ENCODE measurements around the gene NAP1L4. TPM values are rescaled to one million over a fixed set of nuclear protein-coding genes. Genes with fewer than 3 reads are reported as not detected.

The NAP1L4 gene
- total RNA-seq, 1 donor, result 121 TPM

DNA sequence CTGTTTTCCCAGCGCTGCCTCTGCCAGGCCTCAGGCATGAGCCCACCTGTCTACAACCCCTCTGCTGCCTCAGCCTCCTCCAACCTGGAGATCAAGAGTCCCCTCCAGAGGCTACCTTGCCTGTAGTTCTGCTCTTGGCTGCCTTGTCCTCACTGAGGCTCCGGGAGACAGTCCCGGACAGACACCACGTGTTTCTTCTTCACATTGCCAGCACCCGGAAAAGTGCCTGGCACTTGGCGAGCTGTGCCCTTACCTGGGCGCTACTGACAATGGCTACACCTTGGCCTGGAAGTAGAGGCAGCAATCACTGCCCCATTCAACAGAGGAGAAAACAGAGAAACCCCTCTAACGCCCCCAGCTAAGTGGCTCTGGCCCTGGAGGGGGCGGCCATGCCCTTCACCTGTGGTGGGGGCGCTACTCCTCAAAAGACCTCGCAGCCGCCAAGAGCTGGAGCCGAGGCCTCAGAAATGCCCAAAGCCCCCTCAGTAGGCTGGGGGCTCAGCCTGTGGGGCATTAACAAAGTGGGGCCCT, 3.0 kb upstream of the NAP1L4 start:
- DNase-seq (ENCODE audit: low read depth), result no peak
- TF ChIP-seq, protein P1, sequence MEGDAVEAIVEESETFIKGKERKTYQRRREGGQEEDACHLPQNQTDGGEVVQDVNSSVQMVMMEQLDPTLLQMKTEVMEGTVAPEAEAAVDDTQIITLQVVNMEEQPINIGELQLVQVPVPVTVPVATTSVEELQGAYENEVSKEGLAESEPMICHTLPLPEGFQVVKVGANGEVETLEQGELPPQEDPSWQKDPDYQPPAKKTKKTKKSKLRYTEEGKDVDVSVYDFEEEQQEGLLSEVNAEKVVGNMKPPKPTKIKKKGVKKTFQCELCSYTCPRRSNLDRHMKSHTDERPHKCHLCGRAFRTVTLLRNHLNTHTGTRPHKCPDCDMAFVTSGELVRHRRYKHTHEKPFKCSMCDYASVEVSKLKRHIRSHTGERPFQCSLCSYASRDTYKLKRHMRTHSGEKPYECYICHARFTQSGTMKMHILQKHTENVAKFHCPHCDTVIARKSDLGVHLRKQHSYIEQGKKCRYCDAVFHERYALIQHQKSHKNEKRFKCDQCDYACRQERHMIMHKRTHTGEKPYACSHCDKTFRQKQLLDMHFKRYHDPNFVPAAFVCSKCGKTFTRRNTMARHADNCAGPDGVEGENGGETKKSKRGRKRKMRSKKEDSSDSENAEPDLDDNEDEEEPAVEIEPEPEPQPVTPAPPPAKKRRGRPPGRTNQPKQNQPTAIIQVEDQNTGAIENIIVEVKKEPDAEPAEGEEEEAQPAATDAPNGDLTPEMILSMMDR (IDR thresholded peaks at IDR 0.05; ENCODE audit: insufficient read depth, low read depth, low read length), result no peak

DNA sequence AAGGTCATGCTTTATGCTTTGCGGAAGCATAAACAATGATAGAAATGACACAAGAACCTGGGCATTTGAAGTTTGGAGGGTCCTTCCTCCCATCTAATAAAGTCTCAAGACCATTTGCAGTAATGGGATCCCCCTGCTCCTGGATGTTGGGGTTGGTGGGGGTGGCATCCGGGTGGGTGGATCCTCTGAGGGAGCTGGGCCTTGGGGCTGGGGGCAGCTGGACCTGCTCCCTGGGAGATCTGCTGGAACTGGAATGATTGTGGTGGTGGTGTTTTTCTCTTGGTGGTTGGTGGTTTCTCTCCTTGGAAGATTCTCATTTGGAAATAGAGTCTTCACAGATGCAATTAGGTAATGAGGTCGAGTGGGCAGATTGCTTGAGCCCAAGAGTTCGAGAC, 2.2 kb upstream of the NAP1L4 start:
- no peak overlapping the region for H3K4me3 ChIP-seq (ENCODE audit: low read depth, low read length)
- TF ChIP-seq, protein P1 (IDR thresholded peaks at IDR 0.05; ENCODE audit: insufficient read depth, low read depth, low read length), result no peak
- no peak for DNase-seq (ENCODE audit: low read depth)

More for the DNA sequence above, 3.0 kb upstream of the NAP1L4 start:
- no peak overlapping the region for H3K4me3 ChIP-seq (ENCODE audit: low read depth, low read length)

DNA sequence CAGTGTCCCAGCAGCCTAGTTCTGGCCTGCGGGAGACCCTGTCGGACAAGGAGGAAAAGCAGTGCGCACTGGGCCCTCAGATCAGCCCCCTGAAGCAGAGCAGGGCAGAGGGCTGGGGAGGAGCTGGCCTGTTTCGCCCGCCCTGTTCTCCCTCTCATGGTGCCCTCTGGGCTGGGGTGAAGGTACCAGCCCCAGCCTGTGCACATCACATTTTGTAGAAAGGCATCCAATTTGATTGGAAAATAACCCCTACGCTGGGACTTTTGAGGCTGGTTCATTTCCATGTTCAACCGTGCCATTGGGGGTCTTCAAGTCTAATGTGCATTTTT, 832 bp upstream of the NAP1L4 start:
- TF ChIP-seq, protein P1 (IDR thresholded peaks at IDR 0.05; ENCODE audit: insufficient read depth, low read depth, low read length), result no peak
- peak overlapping the region; percentile 78 for H3K4me3 ChIP-seq (ENCODE audit: low read depth, low read length)
- DNase-seq (ENCODE audit: low read depth), result no peak

DNA sequence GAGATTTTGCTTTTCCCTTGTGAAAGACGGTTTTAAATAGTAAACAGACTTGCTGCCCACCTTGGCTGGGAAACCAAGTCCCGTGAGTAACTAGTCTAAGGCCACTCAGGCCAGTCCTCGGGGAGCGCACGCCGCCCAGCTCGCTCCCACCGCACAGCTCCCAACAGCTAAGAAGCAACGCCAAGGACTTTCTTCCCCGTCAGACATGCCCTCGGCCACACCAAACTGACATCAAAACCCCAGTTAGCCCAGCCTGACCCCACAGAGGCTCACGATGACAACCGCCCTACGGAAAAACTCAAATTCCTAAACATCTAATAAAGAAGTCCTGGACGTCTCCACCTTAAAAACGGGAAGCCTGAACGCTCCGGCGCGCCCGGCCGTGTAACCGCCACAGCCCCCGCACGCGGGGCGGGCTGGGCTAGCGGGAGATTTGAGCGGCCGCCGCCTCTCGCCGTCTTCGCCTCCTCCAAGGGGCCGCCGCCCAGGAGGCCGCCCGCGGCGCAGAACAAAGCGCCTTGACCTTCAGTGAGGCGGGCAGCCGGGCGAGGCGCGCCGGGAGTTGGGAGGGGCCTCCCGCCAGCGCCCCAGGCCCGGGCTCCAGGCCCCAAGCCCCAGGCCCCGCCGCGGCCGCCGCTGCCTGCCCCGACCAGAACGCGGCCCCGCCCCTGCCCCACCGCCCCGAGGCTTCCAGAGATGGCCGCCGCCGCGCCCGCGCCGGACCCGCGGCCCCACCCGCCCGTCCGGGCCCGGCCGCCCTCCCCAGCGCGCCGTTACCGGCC, 486 bp downstream of the NAP1L4 start:
- DNase-seq (ENCODE audit: low read depth), result peak; percentile 56
- TF ChIP-seq, protein P1 (IDR thresholded peaks at IDR 0.05; ENCODE audit: insufficient read depth, low read depth, low read length), result no peak

GRCh38 chr11:2990617-2991451, 1.3 kb downstream of the NAP1L4 start:
- DNase-seq (ENCODE audit: low read depth), result peak; percentile 19
- TF ChIP-seq, protein P1 (IDR thresholded peaks at IDR 0.05; ENCODE audit: insufficient read depth, low read depth, low read length), result no peak
- H3K4me3 ChIP-seq (ENCODE audit: low read depth, low read length), result peak overlapping the region; percentile 78

More for the DNA sequence above, 486 bp downstream of the NAP1L4 start:
- peak overlapping the region; percentile 78 for H3K4me3 ChIP-seq (ENCODE audit: low read depth, low read length)

- TF ChIP-seq, protein P1 (IDR thresholded peaks at IDR 0.05; ENCODE audit: insufficient read depth, low read depth, low read length), result no peak
- peak overlapping the region; percentile 78 for H3K4me3 ChIP-seq (ENCODE audit: low read depth, low read length)
- no peak for DNase-seq (ENCODE audit: low read depth)
Observed at GRCh38 chr11:2989551-2989950, 2.6 kb downstream of the NAP1L4 start.

All from fibroblast of villous mesenchyme (primary cell).